Body of pancreas (tissue), 4 donors: ENCODE data around the gene PLEKHM2.

Experiments used
- CTCF ChIP-seq, 7 experiments: fragments of 450-650 bp in 4 of 7; fragments of 200-600 bp in 3 of 7; sonication (generic) in 3 of 7; IDR thresholded peaks; one replicate each; pipeline ENCODE4 v1.5.1; 2016 to 2019; ENCODE audit warnings: antibody characterized with exemption in 7 of 7
- POLR2A ChIP-seq, 3 donors: fragments of 450-650 bp; IDR thresholded peaks; one replicate each; pipeline ENCODE4 v1.6.1; 2016; ENCODE audit warnings: antibody characterized with exemption in 3 of 3, mild to moderate bottlenecking in 2 of 3

- TF ChIP-seq CTCF (IDR thresholded peaks at IDR 0.05) (no peak), POLR2A (IDR thresholded peaks at IDR 0.05) (no peak)
Observed at GRCh38 chr1:15738416-15739113, 54.4 kb downstream of the PLEKHM2 start.
